GM12872 (cell line): Measurements from ENCODE around the gene CRISP2.

ENCODE experiments used
- CTCF ChIP-seq: IDR thresholded peaks from 3 replicates; pipeline ENCODE4 v1.5.1; 2011; ENCODE audit warnings: low read depth, mild to moderate bottlenecking, low read length, moderate library complexity; ENCODE audit not compliant: insufficient read depth

Gene CRISP2

GRCh38 chr6:49721297-49721696, 8.0 kb upstream of the CRISP2 start:
- TF ChIP-seq CTCF = no peak

GRCh38 chr6:49720372-49720771, 7.0 kb upstream of the CRISP2 start:
- TF ChIP-seq CTCF = no peak

GRCh38 chr6:49698478-49698877, 14.9 kb downstream of the CRISP2 start:
- no peak for TF ChIP-seq CTCF

- no peak for TF ChIP-seq CTCF
Measured at GRCh38 chr6:49693512-49693911, 19.8 kb downstream of the CRISP2 start.

GRCh38 chr6:49692534-49692933, 20.8 kb downstream of the CRISP2 start:
- TF ChIP-seq CTCF = no peak

GRCh38 chr6:49676671-49677281, 36.6 kb downstream of the CRISP2 start:
- no peak for TF ChIP-seq CTCF

- TF ChIP-seq CTCF = no peak
Measured at GRCh38 chr6:49675816-49676215, 37.5 kb downstream of the CRISP2 start.

- no peak for TF ChIP-seq CTCF
Measured at GRCh38 chr6:49668083-49668511, 45.2 kb downstream of the CRISP2 start.
